Measurements from ENCODE around the gene SGIP1. TPM values are rescaled to one million over a fixed set of nuclear protein-coding genes. Genes with fewer than 3 reads are reported as not detected.

Gene SGIP1
- total and polyA plus RNA-seq, 2 of the 8 experiments (the other 6 are each of a cell fraction or from before 2014, with no cell fraction given): 1.4 to 2.1 TPM

DNA sequence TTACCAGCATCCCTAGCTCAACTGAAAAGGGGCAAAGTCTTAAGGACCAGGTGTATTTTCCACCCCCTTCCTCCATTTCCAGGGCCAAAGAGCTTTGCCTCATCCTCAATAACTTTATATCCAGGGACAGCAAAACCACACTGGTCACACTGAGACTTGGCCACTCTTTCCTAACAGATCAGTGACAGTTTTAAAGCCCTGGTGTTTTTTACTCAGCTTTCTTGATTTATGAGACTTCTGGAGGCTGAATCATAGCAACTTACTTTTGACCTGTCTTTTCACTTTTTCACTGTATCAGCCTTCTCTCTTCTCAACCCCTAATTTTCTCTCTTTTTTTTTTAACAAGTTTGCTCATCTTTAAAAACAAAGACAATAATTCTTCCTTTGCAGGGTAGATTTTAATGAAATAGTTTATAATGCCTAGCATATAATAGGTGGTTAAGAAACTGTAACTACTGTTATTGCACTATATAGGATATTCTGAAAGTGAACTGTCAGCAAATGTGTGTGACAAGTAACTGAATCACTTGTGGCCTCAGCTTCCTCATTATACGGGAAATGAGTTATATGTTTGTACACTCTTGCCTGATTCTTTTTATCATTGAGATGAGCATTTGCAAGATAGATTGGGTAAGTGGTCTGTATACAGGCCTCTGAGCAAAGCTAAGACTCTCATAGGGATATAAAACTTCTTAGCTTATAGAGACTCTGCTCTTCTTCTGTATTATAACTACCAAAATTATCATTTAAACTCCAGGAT, 198.6 kb downstream of the SGIP1 start:
- Histone ChIP-seq H3K14ac (ENCODE audit: insufficient read length) (no peak overlapping the region), H3K9me3 (ENCODE audit: insufficient read depth in 2 of 2, low read depth in 1 of 2, low read length in 1 of 2) (no peaks in the 10 kb centered on the region), H2BK120ac (replicated peaks; ENCODE audit: low read depth, low read length) (no peak overlapping the region), H2AK5ac (ENCODE audit: low read depth, low read length) (no peak overlapping the region), H3K4me2 (ENCODE audit: insufficient read depth in 1 of 2, low read depth in 2 of 2, low read length in 2 of 2) (no peak overlapping the region), H3K23me2 (ENCODE audit: low read depth, low read length) (no peaks in the 10 kb centered on the region), H3K4ac (replicated peaks; ENCODE audit: insufficient read length, low read depth, low read length) (no peak overlapping the region), H4K91ac (replicated peaks; ENCODE audit: insufficient read length, low read length) (no peak overlapping the region), H4K20me1 (replicated peaks in 1 of 2; ENCODE audit: control insufficient read depth in 1 of 2, insufficient read depth in 2 of 2, low read length in 2 of 2) (no peaks in the 10 kb centered on the region), H2AFZ (ENCODE audit: low read length) (no peak overlapping the region), H3K27me3 (replicated peaks in 1 of 4; ENCODE audit: control insufficient read depth in 3 of 4, extremely low read depth in 1 of 4, insufficient read depth in 3 of 4, low read length in 3 of 4) (no peaks in the 10 kb centered on the region), H2BK20ac (ENCODE audit: low read length) (no peak overlapping the region), H4K8ac (ENCODE audit: extremely low read depth, insufficient read depth, low read length) (no peak overlapping the region), H3K9ac (replicated peaks in 1 of 4; ENCODE audit: extremely low read depth in 1 of 4, low read depth in 3 of 4, low read length in 3 of 4) (no peak overlapping the region), H4K5ac (ENCODE audit: insufficient read length, low read depth, low read length) (no peak overlapping the region), H3K27ac (ENCODE audit: low read depth, low read length) (no peak overlapping the region), H3K4me1 (replicated peaks in 1 of 4; ENCODE audit: control insufficient read depth in 3 of 4, insufficient read depth in 4 of 4, low read length in 3 of 4) (peaks cover 0 to 4% (median 0%) of the 10 kb centered on the region in 4 experiments; a peak in 1 of 7 replicates), H3K79me2 (ENCODE audit: control insufficient read depth in 1 of 2, insufficient read depth in 2 of 2, low read length in 2 of 2) (no peaks in the 10 kb centered on the region), H3K79me1 (ENCODE audit: low read depth, low read length) (no peaks in the 10 kb centered on the region), H3K18ac (ENCODE audit: extremely low read depth, low read length) (no peak overlapping the region), H3K23ac (ENCODE audit: insufficient read length) (no peak overlapping the region), H3K36me3 (ENCODE audit: control insufficient read depth in 2 of 4, insufficient read depth in 4 of 4, low read length in 3 of 4) (no peaks in the 10 kb centered on the region), H2BK12ac (ENCODE audit: low read depth, low read length) (no peak overlapping the region), H2BK15ac (ENCODE audit: low read length) (no peak overlapping the region), H3K4me3 (ENCODE audit: extremely low read depth in 1 of 4, insufficient read depth in 2 of 4, low read depth in 3 of 4, low read length in 4 of 4) (no peak overlapping the region), H3K56ac (replicated peaks; ENCODE audit: insufficient read length, low read depth, low read length) (no peak overlapping the region), H2BK5ac (ENCODE audit: low read depth, low read length) (no peak overlapping the region)
- ChIA-PET CTCF (ENCODE audit: partially characterized antibody) (interaction anchor here (0.7 to 2.5 kb wide), 4 partner anchors 7 to 208 kb away, joined by 3 to 11 read pairs (median 4); no protein-coding TSS in a partner anchor), POLR2A (ENCODE audit: partially characterized antibody) (no interaction called here)
- TF ChIP-seq JUND (IDR thresholded peaks at IDR 0.05; ENCODE audit: low read length): no peak
- no peak for TF ChIP-seq CREB1 (IDR thresholded peaks at IDR 0.05)
- TF ChIP-seq SAP30 (IDR thresholded peaks at IDR 0.05; ENCODE audit: insufficient read depth, insufficient replicate concordance, low read length): no peak
- TF ChIP-seq, protein P1, sequence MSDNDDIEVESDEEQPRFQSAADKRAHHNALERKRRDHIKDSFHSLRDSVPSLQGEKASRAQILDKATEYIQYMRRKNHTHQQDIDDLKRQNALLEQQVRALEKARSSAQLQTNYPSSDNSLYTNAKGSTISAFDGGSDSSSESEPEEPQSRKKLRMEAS (IDR thresholded peaks at IDR 0.05): no peak
- no peak for TF ChIP-seq CBX8 (IDR thresholded peaks at IDR 0.05; ENCODE audit: borderline replicate concordance, low read depth, low read length)
- no peak for TF ChIP-seq CEBPB (IDR thresholded peaks at IDR 0.05; ENCODE audit: low read depth, low read length)
- FAIRE-seq: no peak
- no peak for DNase-seq (ENCODE audit: low read depth in 1 of 2, low spot score in 2 of 2)
- WGBS, 2 experiments (ENCODE audit: extremely low coverage in 1 of 2, insufficient coverage in 1 of 2, insufficient read length in 1 of 2, insufficient replicate concordance in 2 of 2, low coverage in 1 of 2, low lambda C conversion rate in 2 of 2, missing lambda C conversion rate in 1 of 2): 0% methylated on average over 1 of the region's 1 CpG; no CpG with 5 or more reads in 1 of the 2 experiments
